ENCODE measurements around the gene C19orf81.

Gene C19orf81

GRCh38 chr19:50659318-50660087 lies 10.3 kb downstream of the C19orf81 start:
- DNase-seq, result no peak

DNA sequence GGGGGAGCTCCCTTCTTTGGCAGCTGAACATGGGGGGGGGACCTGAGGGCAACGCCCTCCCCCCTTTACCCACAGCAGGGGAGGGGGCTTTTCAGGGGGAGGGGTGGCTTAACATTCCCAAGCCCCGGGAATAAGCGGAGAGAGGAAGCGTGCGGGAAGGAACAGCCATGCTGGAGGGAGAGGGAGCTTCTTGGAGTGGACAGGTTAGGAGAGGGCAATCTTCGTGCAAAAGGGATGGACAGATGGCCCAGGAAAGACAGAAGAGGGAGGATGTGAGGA lies 10.8 kb downstream of the C19orf81 start:
- DNase-seq, result no peak

GRCh38 chr19:50661023-50661422 lies 11.8 kb downstream of the C19orf81 start:
- DNase-seq, result no peak

DNA sequence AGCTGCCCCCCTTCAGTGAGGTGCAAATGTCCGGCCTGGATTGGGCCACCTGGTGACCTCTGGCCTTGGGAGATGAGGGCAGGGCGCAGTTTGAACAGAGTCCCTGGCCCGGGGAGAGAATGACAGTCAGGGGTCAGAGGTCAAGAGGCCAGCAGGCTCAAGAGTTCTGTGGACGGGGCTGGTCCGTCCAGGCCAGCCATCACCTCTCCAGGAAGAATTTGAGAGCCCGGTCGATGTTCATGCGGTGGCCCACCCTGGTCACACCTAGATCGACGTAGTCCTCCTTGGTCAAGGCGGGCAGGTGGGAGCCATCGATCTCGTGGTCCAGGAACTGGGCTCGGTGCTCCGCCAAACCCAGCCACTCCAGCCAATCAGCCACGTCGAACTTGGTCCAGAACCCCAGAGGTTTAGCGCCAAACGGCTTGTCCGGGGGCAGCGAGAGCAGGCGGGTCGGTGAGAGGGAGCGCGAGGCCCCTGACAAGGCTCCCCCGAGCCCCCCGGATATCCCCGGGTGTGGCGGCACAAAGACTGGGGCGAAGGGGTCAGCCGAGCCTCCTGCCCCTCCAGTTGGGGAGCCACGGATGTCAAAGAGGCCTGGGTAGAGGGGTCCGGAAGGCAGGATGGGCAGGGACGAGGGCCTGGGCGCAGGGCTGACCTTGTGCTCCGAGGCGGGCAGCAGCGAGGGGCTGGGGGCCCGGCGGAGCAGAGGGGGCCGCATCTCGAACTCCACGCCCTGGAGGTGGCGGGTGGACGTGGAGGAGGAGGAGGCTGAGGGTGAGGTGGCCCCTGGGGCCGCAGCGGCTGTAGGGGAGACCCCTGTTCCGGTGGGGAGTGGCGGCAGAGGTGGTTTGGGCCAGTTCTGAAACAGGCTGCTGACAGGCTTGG lies 12.8 kb downstream of the C19orf81 start:
- DNase-seq, result no peak

- DNase-seq, result no peak
Observed at GRCh38 chr19:50662651-50663481, 13.6 kb downstream of the C19orf81 start.

GRCh38 chr19:50663482-50663790 lies 14.2 kb downstream of the C19orf81 start:
- DNase-seq, result no peak

DNA sequence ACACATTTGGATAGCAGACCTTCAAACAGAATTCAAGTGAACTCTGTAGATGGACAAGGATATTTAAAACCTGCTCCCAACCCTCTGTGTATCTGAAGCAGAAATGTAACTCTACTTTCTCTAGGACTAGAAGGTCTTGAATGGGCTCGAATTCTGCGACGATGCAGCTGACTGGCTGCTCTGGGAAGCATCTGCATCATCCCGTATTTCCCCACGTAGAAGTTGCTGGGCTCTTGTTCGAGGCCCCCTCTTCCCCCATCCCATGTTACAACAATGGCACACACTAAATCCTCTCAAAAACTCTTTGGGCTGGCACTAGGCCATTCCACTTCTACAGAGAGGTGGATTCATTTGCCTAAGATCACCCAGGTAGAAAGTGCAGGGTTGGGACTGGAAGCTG lies 15.0 kb downstream of the C19orf81 start:
- DNase-seq, result no peak

DNA sequence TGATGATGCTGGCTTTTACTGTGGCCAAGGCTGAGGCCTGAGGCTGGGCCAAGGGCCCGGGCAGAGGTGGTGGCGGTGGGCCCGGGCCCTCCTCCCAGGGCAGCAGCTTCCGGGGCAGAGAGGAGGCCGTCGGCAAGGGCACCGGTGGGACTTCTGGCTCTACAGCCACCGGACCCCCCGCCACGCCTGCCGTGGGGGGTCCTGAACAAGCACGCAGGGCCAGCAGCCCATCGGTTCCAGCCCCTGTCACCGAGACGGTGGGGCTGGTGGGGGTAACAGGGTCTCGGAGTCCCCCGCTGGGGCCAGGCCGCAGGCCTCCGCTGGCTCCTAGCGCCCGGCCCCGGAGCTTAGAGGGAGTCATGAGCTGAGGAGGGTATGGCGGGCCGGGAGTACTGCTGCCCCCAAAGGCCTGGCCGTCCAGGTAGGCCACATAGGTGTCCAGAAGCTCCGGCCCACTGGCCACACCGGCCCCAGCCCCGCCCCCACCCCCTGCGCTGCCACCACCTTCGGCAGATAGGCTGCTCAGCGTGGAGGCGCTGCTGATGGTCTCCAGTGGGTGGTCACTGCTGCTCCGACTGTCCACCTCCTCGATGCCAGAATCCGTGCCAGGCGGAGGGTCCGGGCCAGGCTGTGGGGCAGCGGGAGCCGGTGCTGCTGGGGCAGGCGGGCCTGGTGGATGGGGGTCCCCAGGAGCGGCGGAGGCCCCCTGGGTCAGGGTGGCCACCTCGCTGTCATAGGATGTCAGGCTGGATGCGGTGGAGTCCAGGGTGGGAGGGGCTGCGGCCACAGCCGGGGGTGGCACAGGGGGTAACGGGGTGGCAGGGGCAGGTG lies 17.3 kb downstream of the C19orf81 start:
- DNase-seq, result no peak

DNA sequence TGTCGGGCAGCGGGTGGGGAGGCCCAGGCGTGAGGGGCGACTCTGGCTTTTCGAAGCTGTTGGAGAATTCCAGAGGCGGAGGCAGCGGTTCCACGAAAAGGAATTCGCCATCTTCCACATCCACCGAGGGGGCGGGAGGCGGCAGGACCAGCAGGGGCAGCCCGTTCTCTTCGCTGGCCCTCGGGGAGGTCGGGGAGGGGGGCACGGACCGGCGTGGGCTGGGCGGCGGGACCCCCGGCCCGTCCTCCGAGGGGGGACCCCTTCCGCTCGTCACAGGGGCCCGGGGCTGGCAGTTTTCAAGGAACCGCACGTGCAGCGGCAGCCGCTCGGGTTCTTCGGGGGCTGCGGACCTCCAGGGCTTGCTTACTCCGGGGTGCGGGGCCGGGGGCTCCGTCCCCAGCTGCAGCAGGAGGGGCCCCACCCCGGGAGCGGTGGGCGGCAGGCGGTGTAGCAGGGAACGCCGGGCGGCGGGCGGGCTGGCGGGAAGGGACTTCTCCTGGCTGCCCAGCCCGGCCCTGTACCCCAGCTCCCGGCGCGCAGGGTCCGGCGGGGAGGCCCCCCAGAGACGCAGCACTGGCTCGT lies 18.0 kb downstream of the C19orf81 start:
- DNase-seq, result no peak

DNA sequence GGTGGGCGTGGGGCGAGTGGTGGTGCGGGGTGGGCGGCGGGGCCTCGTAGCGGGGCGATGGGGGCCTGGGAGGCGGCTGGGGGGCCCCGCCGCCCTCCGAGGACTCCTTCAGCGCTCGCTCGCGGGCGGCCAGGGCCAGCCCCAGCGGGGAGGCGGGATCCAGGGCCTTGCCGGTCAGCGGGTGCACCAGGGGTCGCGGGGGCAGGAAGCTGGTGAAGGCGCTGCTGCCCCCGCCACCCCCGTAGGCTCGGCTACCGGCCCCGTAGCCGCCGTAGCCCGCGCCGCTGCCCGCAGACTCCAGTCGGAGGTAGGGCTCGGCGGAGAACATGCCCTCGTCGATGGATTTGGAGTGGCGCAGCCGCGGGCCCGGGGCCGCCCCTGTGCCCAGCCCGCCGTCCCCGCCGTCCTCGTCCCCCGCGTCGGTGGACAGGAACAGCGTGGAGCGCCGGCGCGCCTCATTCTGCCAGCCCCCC lies 18.6 kb downstream of the C19orf81 start:
- no peak for DNase-seq

DNA sequence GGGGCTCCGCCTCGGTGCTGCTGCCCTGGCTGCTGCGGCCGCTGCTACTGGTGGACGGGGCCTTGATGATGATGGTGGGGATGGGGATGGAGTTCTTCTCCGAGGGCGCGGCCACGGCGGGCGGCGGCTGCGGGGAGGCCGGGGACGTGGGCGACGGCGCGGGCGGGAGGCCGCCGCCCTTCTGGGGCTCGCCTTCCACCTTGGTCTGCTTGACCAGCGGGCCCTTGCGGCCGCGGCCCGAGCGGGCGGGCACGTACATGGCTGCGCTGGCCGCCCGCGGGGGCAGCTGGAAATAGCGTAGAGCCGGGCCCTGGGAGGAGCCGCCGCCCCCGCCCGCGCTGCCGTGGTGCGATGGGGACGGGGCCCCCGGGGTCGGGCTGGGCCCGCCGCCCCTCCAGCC lies 19.2 kb downstream of the C19orf81 start:
- no peak for DNase-seq

GRCh38 chr19:50668879-50669278 lies 19.6 kb downstream of the C19orf81 start:
- DNase-seq, result no peak

- DNase-seq, result peak; percentile 16 to 36
Observed at GRCh38 chr19:50669302-50670101, 20.3 kb downstream of the C19orf81 start.

DNA sequence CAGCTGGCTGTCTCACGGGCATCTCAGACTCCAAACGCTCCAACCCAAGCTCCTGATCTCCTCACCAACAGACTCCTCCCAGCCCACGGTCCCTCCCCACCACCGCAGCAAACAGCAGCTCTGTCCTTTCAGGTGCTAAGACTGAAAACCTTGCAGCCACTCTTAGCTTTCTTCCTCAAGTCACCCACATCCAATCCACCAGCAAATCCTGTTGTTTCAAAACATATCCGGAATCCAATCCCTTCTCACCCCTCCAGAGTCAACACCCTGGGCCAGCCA lies 20.8 kb downstream of the C19orf81 start:
- DNase-seq, result no peak

GRCh38 chr19:50673118-50673517 lies 23.9 kb downstream of the C19orf81 start:
- no peak for DNase-seq

DNA sequence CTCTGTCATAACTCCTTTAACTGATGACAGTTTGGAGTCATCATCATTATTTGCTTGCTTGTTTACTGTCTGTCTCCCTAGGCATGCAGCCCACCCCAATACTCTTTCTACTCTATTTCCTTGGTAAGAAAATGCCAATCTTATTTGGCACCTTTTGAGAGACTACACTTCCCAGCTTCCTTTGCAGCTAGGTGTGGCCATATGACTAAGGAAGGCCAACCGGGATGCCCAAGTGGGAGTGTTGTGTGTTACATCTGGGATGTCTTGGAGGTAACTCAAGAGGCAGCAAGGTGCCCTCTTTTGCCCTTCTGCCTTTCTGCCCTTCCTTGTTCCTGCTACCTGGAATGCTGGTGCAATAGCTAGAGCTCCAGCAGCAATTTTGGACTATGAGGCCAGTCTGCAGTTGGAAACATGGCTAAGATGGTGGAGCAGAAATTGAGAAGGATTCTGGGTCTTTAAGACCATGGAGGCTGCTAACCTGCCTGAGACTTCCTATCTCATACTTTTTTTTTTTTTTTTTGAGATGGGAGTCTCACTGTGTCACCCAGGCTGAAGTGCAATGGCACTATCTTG lies 27.5 kb downstream of the C19orf81 start:
- no peak for DNase-seq

- DNase-seq, result no peak
Observed at GRCh38 chr19:50677636-50678035, 28.4 kb downstream of the C19orf81 start.

GRCh38 chr19:50678323-50678722 lies 29.1 kb downstream of the C19orf81 start:
- no peak for DNase-seq

- DNase-seq, result peak; percentile 80 to 89
Observed at GRCh38 chr19:50679177-50680125, 30.2 kb downstream of the C19orf81 start.
